Spinal cord (tissue), 10 donors: ENCODE results near the gene POU2F3. TPM values are rescaled to one million over a fixed set of nuclear protein-coding genes. Genes with fewer than 3 reads are reported as not detected.
"Not testable (repeated sequence)": the region's sequence is repeated elsewhere in the genome, so short reads cannot be mapped to it uniquely, and the experiment has no call there.

Experiments
- DNase-seq, 6 donors: peaks; one replicate each; pipeline versions ENCODE4 v3.0.0 to v3.0.0-alpha.2; 2013 to 2015; ENCODE audit warnings: low spot score in 6 of 6, low read depth in 4 of 6
- H3K27ac ChIP-seq: one replicate; pipeline ENCODE4 v1.5.1; 2013; ENCODE audit warnings: low read depth, low read length, control low read depth
- H3K27me3 ChIP-seq: one replicate; pipeline ENCODE4 v1.6.1; 2013; ENCODE audit warnings: low read length; ENCODE audit not compliant: control insufficient read depth, insufficient read depth
- H3K36me3 ChIP-seq: one replicate; pipeline ENCODE4 v1.6.1; 2013; ENCODE audit warnings: low read length; ENCODE audit not compliant: control insufficient read depth, insufficient read depth
- H3K4me1 ChIP-seq: one replicate; pipeline ENCODE4 v1.6.1; 2013; ENCODE audit warnings: low read length; ENCODE audit not compliant: control insufficient read depth, insufficient read depth
- H3K4me3 ChIP-seq: one replicate; pipeline ENCODE4 v1.5.1; 2013; ENCODE audit warnings: low read depth, low read length, control low read depth
- H3K9me3 ChIP-seq: one replicate; pipeline ENCODE4 v1.6.1; 2013; ENCODE audit warnings: low read length; ENCODE audit not compliant: control insufficient read depth, insufficient read depth
- WGBS: methylation state at CpG from one replicate; pipeline ENCODE4 v1.1.5; 2013; ENCODE audit warnings: missing lambda C conversion rate; ENCODE audit not compliant: insufficient coverage; 5-methylcytosine and 5-hydroxymethylcytosine counted together
- polyA plus RNA-seq, 2 donors: library from polyadenylated mRNA; unstranded; fragments of 120-200 nt; gene quantifications; one replicate each; pipeline ENCODE4 v1.2.1, GENCODE V29; 2013; ENCODE audit not compliant: insufficient read length in 2 of 2
- total RNA-seq, 2 donors: library from RNA; depleted of rRNA in 1 of 2; stranded (reverse); fragments of 120-200 nt in 1 of 2; fragments of >200 nt in 1 of 2; gene quantifications; one replicate each; pipeline versions ENCODE4 v1.2.3 to v1.2.4, GENCODE V29; 2013 to 2014
- donor health status: healthy.

Gene POU2F3
- total and polyA plus RNA-seq, 4 donors: 0.38 TPM; not detected in 3

DNA sequence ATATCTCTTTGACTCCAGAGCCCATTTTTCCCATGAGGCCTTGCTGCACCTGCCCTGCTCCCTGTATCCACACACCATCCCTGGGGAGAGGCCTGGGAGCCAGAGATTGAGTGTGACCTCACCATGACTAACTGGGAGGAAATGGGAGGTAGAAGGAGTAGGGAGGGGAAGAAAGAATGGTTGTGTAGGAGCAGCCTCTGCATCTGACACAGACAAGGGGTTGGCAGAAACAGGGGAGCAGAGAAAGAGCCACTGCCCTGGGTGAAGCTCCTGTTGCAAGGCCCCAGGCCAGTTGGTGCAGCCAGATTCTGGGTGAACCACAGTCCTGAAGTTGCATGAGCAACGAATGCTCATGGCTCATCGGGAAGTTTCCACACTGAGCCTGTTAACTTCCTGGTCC, 32.4 kb downstream of the POU2F3 start:
- 100% methylated on average over 1 of the region's 2 CpGs for WGBS
- Histone ChIP-seq H3K4me1 (no peaks in the 10 kb centered on the region), H3K4me3 (no peak overlapping the region), H3K36me3 (no peaks in the 10 kb centered on the region), H3K9me3 (no peaks in the 10 kb centered on the region), H3K27me3 (no peaks in the 10 kb centered on the region), H3K27ac (no peak overlapping the region)
- no peak for DNase-seq

DNA sequence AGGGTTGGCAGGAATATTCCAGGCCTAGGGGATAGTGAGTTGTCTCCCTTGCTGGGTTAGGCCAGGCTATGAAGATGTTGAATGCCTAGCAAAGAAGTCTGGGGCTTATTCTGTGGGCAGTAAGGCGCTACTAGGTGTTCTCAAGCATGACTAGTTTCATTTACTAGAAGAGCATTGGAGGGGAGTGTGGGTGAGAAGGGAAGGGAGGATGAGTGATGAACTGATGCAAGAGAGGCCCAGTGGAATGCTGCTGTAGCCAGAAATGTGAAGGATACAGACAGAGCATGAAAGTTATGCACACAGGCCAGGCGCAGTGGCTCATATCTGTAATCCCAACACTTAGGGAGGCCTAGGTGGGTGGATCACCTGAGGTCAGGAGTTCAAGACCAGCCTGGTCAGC, 33.5 kb downstream of the POU2F3 start:
- Histone ChIP-seq H3K4me3 (no peak overlapping the region), H3K36me3 (no peaks in the 10 kb centered on the region), H3K4me1 (no peaks in the 10 kb centered on the region), H3K9me3 (no peaks in the 10 kb centered on the region), H3K27me3 (no peaks in the 10 kb centered on the region), H3K27ac (no peak overlapping the region)
- WGBS: 96% methylated on average over 2 of the region's 2 CpGs
- no peak for DNase-seq

DNA sequence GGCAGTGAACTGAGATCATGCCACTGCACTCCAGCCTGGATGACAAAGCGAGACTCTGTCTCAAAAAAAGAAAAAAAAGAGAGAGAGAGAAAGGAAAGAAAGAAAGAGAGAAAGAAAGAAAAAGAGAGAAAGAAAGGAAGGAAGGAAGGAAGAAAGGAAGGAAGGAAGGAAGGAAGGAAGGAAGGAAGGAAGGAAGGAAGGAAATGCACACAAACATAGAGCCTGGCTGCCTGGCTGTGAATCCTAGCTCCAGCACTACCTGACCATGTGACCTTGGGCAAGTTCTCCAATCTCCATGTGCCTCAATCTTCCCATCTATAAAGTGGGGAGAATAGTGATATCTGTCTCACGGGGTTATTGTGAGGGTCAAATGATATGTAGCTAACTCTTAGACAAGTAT, 34.0 kb downstream of the POU2F3 start:
- H3K4me1 ChIP-seq, H3K36me3 ChIP-seq, H3K9me3 ChIP-seq, H3K4me3 ChIP-seq, H3K27ac ChIP-seq, DNase-seq, H3K27me3 ChIP-seq: not testable (repeated sequence)
- 100% methylated on average over 1 of the region's 2 CpGs for WGBS

DNA sequence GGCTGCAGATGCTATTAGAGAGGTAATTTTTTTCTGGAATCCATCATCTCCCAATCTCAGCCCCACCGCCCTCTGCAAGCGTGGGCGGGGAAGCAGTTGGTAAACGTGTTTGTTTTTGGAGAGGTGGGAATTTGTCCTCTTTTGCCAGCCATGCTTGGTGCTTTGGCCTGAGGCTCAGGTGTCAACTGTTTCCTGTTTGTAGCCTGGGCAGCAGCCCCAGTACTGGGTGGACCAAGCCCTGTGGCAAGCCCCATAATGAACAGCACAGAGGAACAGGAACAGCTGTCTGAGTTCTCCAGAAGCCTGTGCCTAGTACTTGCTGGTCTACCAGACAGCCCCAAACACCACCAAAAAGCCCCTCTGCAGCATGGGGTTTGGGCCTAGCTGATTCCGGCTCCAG, 39.6 kb downstream of the POU2F3 start:
- H3K27me3 ChIP-seq: no peaks in the 10 kb centered on the region
- DNase-seq: no peak
- H3K4me1 ChIP-seq: no peaks in the 10 kb centered on the region
- 96% methylated on average over 4 of the region's 5 CpGs for WGBS
- H3K9me3 ChIP-seq: no peaks in the 10 kb centered on the region
- H3K27ac ChIP-seq: no peak overlapping the region
- no peaks in the 10 kb centered on the region for H3K36me3 ChIP-seq
- H3K4me3 ChIP-seq: no peak overlapping the region

DNA sequence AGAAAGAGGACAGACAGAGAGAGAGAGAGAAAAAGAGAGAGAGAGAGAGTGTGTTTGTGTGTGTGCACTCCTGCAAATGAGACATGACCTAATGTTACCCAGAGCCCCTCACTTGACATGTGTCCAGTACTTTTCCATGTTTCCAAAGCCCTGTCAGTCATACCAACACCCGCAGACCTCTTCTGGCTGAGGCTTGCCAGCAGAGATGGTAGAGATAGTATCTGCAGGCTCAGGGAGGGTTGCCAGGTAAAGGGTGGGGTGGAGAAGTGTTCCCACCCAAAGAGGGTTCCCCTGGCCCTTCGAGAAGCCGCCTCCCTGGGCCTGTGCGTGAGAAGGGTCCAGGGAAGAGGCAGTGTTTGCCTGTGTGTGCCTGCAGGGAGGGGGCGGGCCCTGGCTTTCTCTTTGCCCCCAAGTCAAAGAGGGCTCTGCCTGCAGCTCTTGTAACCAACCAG, 40.7 kb downstream of the POU2F3 start:
- no peaks in the 10 kb centered on the region for H3K9me3 ChIP-seq
- no peaks in the 10 kb centered on the region for H3K27me3 ChIP-seq
- H3K36me3 ChIP-seq: no peaks in the 10 kb centered on the region
- no peaks in the 10 kb centered on the region for H3K4me1 ChIP-seq
- no peak overlapping the region for H3K27ac ChIP-seq
- no peak for DNase-seq
- 65% methylated on average over 4 of the region's 5 CpGs for WGBS
- H3K4me3 ChIP-seq: no peak overlapping the region

DNA sequence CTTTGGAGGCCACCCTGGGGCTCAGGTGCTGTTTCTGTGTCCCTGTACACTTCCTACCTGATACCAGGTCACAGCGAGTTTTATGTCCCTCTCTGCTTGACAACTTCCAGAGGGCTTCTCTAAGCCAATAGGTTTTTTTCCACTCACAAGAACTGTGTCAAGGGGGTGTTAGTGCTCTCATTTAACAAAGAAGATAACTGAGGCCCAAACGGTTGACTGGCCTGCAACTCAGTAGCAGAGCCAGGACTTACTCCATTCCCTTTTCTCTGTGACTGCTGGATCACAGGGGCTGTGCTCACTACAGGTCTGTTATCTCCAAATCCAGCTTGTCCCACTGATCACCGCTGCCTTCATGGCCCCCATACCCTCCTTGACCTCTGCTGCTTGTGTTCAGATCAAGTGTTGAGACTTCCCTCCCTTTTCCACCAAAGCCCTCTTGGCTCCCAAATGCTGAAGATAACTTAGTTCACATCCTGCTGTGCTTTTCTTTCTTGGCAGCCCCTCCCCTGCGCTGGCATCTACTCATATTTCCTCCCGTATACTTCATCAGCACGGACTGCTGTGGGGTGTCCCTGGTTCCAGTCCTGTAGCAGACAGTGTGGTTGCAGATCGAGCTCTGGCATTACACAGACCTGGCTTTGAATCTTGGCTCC, 41.3 kb downstream of the POU2F3 start:
- H3K36me3 ChIP-seq: no peaks in the 10 kb centered on the region
- no peak overlapping the region for H3K4me3 ChIP-seq
- H3K27me3 ChIP-seq: no peaks in the 10 kb centered on the region
- DNase-seq: no peak
- 46% methylated on average over 6 of the region's 7 CpGs for WGBS
- no peaks in the 10 kb centered on the region for H3K9me3 ChIP-seq
- H3K27ac ChIP-seq: no peak overlapping the region
- H3K4me1 ChIP-seq: no peaks in the 10 kb centered on the region

DNA sequence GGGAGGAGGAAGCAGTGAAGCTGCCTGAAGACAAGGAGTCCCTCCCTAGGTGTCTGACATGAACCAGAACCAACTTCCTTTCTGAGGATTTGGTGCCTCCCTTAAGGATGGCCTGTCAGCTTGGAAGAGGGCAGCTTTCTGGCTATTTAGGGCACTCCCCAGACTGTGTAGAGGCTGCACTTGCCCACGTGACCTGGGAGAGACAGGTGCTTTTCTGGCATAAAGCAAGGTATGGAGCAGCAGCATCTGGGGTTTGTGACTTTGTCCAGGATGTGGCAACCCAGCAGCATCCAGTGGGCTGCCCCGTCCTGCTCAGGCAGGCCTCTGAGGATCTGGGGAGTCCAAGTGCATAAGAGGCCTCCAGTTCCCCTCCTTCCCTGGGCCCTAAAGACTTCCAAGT, 43.2 kb downstream of the POU2F3 start:
- Histone ChIP-seq H3K4me3 (no peak overlapping the region), H3K27ac (no peak overlapping the region), H3K9me3 (no peaks in the 10 kb centered on the region), H3K4me1 (no peaks in the 10 kb centered on the region), H3K36me3 (no peaks in the 10 kb centered on the region), H3K27me3 (no peaks in the 10 kb centered on the region)
- no peak for DNase-seq
- 89% methylated on average over 2 of the region's 2 CpGs for WGBS

DNA sequence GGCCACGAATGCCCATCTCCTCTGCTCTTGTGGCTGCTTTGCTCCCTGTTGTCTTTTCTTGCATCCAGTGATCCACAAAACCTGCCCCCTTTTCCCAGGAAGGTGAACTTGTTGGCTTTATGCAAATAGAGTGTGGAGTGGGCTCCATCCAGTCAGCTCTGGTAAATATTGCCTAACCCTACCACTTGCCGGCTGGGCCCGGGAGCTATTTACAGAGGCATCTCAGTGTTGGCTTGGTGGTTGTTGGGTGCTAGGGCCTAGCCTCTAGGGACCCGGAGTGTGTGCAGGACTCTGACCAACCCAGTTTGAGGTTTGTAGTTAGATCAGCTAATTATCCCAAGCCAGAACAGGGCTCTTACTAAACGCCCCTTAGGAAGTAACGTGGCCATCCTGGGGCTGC, 44.3 kb downstream of the POU2F3 start:
- Histone ChIP-seq H3K27ac (no peak overlapping the region), H3K27me3 (no peaks in the 10 kb centered on the region), H3K4me1 (no peaks in the 10 kb centered on the region), H3K4me3 (no peak overlapping the region), H3K36me3 (no peaks in the 10 kb centered on the region), H3K9me3 (no peaks in the 10 kb centered on the region)
- 100% methylated on average over 1 of the region's 6 CpGs for WGBS
- DNase-seq: no peak

DNA sequence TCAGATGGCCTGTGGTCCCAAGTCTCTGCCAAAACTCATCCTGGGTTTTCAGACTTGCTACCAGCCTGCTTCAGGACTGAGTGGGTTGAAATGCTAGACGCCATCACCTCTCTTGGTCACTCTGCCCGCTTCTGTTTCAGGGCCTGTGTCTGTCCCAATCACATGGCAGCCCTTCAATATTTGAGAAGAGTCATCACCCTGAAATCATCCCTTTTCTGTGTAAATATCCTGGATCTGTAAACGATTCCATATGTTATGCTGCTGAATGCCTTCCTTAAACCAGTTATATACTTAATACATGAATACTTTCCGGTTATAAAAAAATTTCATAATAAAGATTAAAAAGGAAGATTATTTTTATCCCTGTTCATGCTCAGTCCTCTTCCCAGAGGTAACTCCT, 45.3 kb downstream of the POU2F3 start:
- H3K9me3 ChIP-seq: no peaks in the 10 kb centered on the region
- whole genome bisulfite sequencing: 100% methylated on average over 2 of the region's 4 CpGs
- H3K4me3 ChIP-seq: no peak overlapping the region
- DNase-seq: no peak
- H3K27ac ChIP-seq: no peak overlapping the region
- H3K4me1 ChIP-seq: no peaks in the 10 kb centered on the region
- H3K36me3 ChIP-seq: no peaks in the 10 kb centered on the region
- H3K27me3 ChIP-seq: no peaks in the 10 kb centered on the region

DNA sequence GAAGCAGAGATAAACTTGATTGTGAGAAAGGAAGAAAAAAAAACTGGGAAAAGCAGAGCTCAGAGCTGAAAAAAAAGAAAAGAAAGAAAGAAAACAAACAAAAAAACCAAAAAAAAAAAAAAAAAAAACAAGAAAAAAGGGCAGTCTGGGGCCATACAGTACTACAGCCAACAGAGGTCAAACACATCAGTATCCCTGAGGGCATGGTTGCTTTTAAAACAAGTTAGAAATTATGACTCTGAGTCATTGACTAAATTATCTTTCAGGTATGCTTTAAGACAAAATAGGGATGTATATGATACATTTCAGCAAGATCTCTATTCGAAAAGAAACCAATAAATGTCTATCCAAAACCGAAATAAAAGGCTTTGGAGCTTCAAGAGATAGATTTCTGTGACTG, 48.1 kb downstream of the POU2F3 start:
- no peaks in the 10 kb centered on the region for H3K9me3 ChIP-seq
- H3K36me3 ChIP-seq: no peaks in the 10 kb centered on the region
- no CpG with 5 or more reads among the region's 2 CpGs for WGBS
- no peak for DNase-seq
- H3K4me3 ChIP-seq: no peak overlapping the region
- no peaks in the 10 kb centered on the region for H3K4me1 ChIP-seq
- H3K27me3 ChIP-seq: peaks cover 2% of the 10 kb centered on the region
- H3K27ac ChIP-seq: no peak overlapping the region
